ENCODE measurements around the gene GJA1.
A peak's percentile ranks its signal among the peaks of the same experiment; 100 is the strongest.

GJA1 gene

DNA sequence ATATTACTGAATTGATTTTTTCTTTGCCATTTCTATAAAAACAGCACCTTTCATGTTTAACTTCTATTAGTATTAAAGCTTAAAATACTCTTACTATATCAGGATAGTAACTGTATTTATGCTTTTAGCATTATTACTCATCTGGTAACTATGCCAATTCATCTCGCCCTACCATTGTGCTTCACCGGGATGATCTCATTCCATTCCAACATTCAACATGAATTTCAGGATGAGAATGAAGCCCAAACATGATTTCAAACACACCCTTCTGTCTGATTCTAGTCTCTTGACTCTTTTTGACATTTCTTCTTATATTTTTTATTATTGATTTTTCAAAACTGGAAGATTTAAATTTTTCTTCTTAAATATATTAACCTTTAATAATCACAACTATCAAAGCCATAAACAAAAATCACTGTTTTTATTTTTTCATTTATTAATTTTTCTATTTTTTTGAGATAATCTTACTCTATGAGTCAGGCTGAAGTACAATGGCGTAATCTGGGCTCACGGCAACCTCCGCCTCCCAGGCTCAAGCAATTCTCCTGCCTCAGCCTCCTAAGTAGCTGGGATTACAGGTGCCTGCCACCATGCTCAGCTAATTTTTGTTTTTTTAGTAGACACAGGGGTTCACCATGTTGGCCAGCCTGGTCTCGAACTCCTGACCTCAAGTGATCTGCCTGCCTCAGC is 46.7 kb downstream of the GJA1 start:
- TF ChIP-seq, protein P1, sequence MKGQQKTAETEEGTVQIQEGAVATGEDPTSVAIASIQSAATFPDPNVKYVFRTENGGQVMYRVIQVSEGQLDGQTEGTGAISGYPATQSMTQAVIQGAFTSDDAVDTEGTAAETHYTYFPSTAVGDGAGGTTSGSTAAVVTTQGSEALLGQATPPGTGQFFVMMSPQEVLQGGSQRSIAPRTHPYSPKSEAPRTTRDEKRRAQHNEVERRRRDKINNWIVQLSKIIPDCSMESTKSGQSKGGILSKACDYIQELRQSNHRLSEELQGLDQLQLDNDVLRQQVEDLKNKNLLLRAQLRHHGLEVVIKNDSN (IDR thresholded peaks at IDR 0.05), result no peak
- TF ChIP-seq REST (IDR thresholded peaks at IDR 0.05; ENCODE audit: low read depth) (no peak), TEAD4 (IDR thresholded peaks at IDR 0.05) (peak; percentile 72)

DNA sequence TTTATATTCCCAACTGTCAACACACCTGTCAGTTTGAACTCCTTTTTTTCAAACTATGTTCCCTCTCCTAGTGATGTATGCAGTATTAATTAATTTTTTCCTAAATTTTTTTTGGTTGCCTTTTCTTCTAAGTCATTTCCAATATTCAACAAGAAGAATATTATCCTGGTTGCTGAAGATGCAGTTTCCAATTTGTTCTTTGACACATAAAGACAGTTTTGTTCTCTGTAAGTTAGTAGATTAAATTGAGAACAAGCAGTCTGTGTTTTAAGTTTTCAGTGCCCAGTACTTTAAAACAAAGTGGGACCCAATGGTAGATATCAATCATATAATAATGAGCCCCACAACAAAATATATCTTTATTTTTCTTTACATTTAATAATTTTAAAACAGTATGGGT is 47.3 kb downstream of the GJA1 start:
- TF ChIP-seq, protein P2, sequence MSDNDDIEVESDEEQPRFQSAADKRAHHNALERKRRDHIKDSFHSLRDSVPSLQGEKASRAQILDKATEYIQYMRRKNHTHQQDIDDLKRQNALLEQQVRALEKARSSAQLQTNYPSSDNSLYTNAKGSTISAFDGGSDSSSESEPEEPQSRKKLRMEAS (IDR thresholded peaks at IDR 0.05), result no peak
- TF ChIP-seq FOXM1 (IDR thresholded peaks at IDR 0.05; ENCODE audit: borderline replicate concordance, low read depth), result no peak

GRCh38 chr6:121485359-121485811 is 49.9 kb downstream of the GJA1 start:
- TF ChIP-seq CEBPB (IDR thresholded peaks at IDR 0.05) (no peak), REST (IDR thresholded peaks at IDR 0.05; ENCODE audit: low read depth) (no peak), NFIC (IDR thresholded peaks at IDR 0.05) (no peak), RAD21 (IDR thresholded peaks at IDR 0.05; ENCODE audit: low read depth) (no peak), TAF1 (IDR thresholded peaks at IDR 0.05; ENCODE audit: low read depth) (no peak), YY1 (IDR thresholded peaks at IDR 0.05; ENCODE audit: low read depth) (no peak), EP300 (IDR thresholded peaks at IDR 0.05; ENCODE audit: borderline replicate concordance) (no peak), TCF12 (IDR thresholded peaks at IDR 0.05; ENCODE audit: low read depth) (no peak), TEAD4 (IDR thresholded peaks at IDR 0.05) (no peak), CREB1 (IDR thresholded peaks at IDR 0.05; ENCODE audit: low read depth) (no peak), FOXM1 (IDR thresholded peaks at IDR 0.05; ENCODE audit: borderline replicate concordance, low read depth) (no peak)

- TF ChIP-seq, protein P2 (IDR thresholded peaks at IDR 0.05), result no peak
Observed at GRCh38 chr6:121491576-121491975, 56.1 kb downstream of the GJA1 start.

GRCh38 chr6:121492536-121492935 is 57.1 kb downstream of the GJA1 start:
- TF ChIP-seq EP300 (IDR thresholded peaks at IDR 0.05; ENCODE audit: borderline replicate concordance) (no peak), RAD21 (IDR thresholded peaks at IDR 0.05; ENCODE audit: low read depth) (no peak), ZBTB7A (IDR thresholded peaks at IDR 0.05; ENCODE audit: low read depth) (no peak), TAF1 (IDR thresholded peaks at IDR 0.05; ENCODE audit: low read depth) (no peak), FOXM1 (IDR thresholded peaks at IDR 0.05; ENCODE audit: borderline replicate concordance, low read depth) (no peak), CEBPB (IDR thresholded peaks at IDR 0.05) (no peak)

DNA sequence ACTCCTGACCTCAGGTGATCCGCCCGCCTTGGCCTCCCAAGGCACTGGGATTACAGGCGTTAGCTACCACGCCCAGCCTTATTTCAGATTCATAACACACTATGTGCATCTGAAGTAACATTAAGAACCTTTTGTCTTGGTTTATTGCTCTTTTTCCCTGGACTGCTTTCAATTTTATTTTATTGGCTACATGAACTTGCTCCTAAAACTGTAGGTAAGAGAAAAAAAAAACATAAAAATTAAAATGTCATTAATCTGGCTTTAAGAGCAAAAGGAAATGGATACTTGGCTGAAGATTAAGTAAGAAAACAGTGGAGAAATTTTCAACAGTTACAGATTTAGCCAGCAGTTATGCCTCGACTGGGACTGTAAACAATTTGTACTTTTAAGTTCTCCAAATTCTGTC is 62.5 kb downstream of the GJA1 start:
- no peak for TF ChIP-seq FOXM1 (IDR thresholded peaks at IDR 0.05; ENCODE audit: borderline replicate concordance, low read depth)
- no peak for TF ChIP-seq YY1 (IDR thresholded peaks at IDR 0.05; ENCODE audit: low read depth)
- TF ChIP-seq TAF1 (IDR thresholded peaks at IDR 0.05; ENCODE audit: low read depth), result no peak
- TF ChIP-seq ZBTB7A (IDR thresholded peaks at IDR 0.05; ENCODE audit: low read depth), result no peak
- TF ChIP-seq, protein P2 (IDR thresholded peaks at IDR 0.05), result no peak
- no peak for TF ChIP-seq TCF12 (IDR thresholded peaks at IDR 0.05; ENCODE audit: low read depth)
- no peak for TF ChIP-seq EP300 (IDR thresholded peaks at IDR 0.05; ENCODE audit: borderline replicate concordance)
- TF ChIP-seq RAD21 (IDR thresholded peaks at IDR 0.05; ENCODE audit: low read depth), result no peak
- no peak for TF ChIP-seq NFIC (IDR thresholded peaks at IDR 0.05)
- TF ChIP-seq, protein P1 (IDR thresholded peaks at IDR 0.05), result no peak
